Measurements from ENCODE around the gene FN3KRP.

The FN3KRP gene

DNA sequence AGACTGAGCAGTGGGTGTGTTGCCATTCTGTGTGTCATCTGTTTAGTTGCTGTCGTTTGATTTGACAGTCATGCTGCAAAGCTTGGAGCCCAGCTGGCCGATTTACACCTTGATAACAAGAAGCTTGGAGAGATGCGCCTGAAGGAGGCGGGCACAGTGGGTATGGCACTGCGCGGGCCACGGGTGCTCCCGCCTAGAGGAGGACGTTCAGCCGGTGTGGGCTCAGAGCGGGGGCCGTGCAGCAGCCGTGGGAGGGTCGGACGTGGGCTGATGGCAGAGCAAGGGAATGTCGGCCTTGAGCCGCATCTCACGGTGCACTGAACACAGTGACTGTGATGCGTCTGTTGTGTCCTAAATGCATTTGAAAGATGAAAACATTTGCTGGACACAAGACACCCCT, 3.7 kb downstream of the FN3KRP start:
- Histone ChIP-seq H3K4me3 (ENCODE audit: low read depth in 1 of 2, low read length in 1 of 2) (no peak overlapping the region), H3K4me1 (ENCODE audit: control insufficient read depth in 1 of 2, insufficient read depth in 1 of 2, low read depth in 1 of 2, low read length in 1 of 2) (peaks cover 19 to 23% of the 10 kb centered on the region in 2 experiments), H3K27ac (no peak overlapping the region), H3K27me3 (peaks cover 9% of the 10 kb centered on the region), H3K36me3 (peaks cover 20% of the 10 kb centered on the region), H3K9me3 (no peaks in the 10 kb centered on the region)
- TF ChIP-seq, protein P1, sequence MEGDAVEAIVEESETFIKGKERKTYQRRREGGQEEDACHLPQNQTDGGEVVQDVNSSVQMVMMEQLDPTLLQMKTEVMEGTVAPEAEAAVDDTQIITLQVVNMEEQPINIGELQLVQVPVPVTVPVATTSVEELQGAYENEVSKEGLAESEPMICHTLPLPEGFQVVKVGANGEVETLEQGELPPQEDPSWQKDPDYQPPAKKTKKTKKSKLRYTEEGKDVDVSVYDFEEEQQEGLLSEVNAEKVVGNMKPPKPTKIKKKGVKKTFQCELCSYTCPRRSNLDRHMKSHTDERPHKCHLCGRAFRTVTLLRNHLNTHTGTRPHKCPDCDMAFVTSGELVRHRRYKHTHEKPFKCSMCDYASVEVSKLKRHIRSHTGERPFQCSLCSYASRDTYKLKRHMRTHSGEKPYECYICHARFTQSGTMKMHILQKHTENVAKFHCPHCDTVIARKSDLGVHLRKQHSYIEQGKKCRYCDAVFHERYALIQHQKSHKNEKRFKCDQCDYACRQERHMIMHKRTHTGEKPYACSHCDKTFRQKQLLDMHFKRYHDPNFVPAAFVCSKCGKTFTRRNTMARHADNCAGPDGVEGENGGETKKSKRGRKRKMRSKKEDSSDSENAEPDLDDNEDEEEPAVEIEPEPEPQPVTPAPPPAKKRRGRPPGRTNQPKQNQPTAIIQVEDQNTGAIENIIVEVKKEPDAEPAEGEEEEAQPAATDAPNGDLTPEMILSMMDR (IDR thresholded peaks at IDR 0.05), result no peak

DNA sequence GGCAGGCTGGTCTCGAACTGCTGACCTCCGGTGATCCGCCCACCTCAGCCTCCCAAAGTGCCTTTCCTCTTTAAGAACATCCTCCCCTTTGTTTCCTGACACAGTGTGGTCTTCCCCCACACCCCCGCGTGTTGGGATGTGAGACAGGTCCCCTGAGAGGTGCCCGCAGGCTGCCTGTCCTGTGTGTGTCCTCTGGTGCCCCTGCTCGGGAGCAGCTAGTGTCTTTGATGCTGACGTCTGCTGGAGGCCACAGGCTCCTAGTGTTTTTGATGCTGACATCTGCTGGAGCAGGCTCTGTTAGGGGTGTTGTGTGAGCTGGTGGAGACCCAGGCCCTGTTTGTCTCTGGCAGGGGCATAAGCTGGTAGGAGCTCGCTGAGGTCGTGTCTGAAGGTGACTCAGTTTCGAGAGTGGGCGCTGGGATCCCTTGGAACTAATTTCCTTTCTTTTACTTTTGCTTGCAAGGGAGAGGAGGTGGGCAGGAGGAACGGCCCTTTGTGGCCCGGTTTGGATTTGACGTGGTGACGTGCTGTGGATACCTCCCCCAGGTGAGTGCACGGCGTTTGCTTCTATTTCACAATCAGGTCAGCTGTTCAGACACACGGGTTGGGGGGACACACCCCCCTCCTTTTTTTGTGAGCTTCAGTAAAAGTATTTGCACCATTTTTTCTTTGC, 6.0 kb downstream of the FN3KRP start:
- Histone ChIP-seq H3K27me3 (no peaks in the 10 kb centered on the region), H3K4me1 (ENCODE audit: control insufficient read depth in 1 of 2, insufficient read depth in 1 of 2, low read depth in 1 of 2, low read length in 1 of 2) (peaks cover 6 to 7% of the 10 kb centered on the region in 2 experiments), H3K4me3 (ENCODE audit: low read depth in 1 of 2, low read length in 1 of 2) (no peak overlapping the region), H3K9me3 (no peaks in the 10 kb centered on the region), H3K36me3 (peaks cover 40% of the 10 kb centered on the region), H3K27ac (no peak overlapping the region)
- TF ChIP-seq, protein P1 (IDR thresholded peaks at IDR 0.05), result no peak

DNA sequence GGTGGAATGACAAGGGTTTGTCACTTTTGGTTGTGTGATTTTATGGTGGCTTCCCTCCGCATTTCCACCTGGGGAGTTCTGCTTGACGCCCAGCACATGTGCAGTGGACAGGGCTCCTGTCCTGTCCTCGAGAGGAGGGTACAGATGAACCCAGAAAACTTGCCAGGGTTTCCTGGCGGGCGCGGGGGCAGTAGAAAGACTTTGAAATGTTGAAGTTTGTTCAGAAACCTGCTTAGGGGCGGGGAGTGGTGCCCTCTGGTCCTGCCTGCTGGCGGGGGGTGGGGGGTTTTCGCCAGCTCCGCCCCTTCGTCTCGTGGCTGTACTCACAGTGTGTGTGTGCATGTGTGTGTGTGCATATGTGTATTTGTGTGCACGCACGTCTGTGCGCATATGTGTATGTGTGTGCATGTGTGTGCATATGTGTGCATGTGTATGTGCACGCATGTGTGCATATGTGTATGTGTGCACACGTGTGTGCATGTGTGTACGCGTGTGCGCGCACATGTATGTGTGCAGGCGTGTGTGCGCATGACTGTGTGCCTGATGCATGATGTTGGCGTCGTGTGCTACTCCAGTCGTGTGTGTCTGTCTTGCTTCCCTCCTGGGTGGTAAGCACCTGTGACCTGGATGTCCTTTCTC, 6.8 kb downstream of the FN3KRP start:
- H3K9me3 ChIP-seq, result no peaks in the 10 kb centered on the region

DNA sequence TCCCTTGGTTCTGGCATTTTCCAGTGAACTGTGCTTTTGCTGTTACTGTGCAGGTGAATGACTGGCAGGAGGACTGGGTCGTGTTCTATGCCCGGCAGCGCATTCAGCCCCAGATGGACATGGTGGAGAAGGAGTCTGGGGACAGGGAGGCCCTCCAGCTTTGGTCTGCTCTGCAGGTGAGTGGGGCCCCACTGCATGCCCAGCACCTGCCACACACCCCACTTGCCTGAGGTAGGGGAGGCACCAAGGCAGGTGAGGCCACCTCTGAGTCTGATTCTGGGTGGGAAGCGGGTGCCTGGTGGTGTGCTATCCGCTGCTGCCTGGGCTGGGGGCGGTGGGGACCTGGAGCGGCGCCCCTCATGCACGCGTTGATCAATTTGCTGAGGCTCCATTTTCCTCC, 9.9 kb downstream of the FN3KRP start:
- H3K9me3 ChIP-seq, result no peaks in the 10 kb centered on the region
- H3K36me3 ChIP-seq, result peaks cover 36% of the 10 kb centered on the region
- no peaks in the 10 kb centered on the region for H3K4me1 ChIP-seq (ENCODE audit: control insufficient read depth in 1 of 2, insufficient read depth in 1 of 2, low read depth in 1 of 2, low read length in 1 of 2)
- no peak overlapping the region for H3K27ac ChIP-seq
- TF ChIP-seq, protein P1 (IDR thresholded peaks at IDR 0.05), result no peak
- no peaks in the 10 kb centered on the region for H3K27me3 ChIP-seq
- H3K4me3 ChIP-seq (ENCODE audit: low read depth in 1 of 2, low read length in 1 of 2), result no peak overlapping the region

More for the DNA sequence above, 6.8 kb downstream of the FN3KRP start:
- peaks cover 42% of the 10 kb centered on the region for H3K36me3 ChIP-seq
- H3K27me3 ChIP-seq, result no peaks in the 10 kb centered on the region
- no peaks in the 10 kb centered on the region for H3K4me1 ChIP-seq (ENCODE audit: control insufficient read depth in 1 of 2, insufficient read depth in 1 of 2, low read depth in 1 of 2, low read length in 1 of 2)
- H3K4me3 ChIP-seq (ENCODE audit: low read depth in 1 of 2, low read length in 1 of 2), result no peak overlapping the region
- TF ChIP-seq, protein P1 (IDR thresholded peaks at IDR 0.05), result no peak
- no peak overlapping the region for H3K27ac ChIP-seq

DNA sequence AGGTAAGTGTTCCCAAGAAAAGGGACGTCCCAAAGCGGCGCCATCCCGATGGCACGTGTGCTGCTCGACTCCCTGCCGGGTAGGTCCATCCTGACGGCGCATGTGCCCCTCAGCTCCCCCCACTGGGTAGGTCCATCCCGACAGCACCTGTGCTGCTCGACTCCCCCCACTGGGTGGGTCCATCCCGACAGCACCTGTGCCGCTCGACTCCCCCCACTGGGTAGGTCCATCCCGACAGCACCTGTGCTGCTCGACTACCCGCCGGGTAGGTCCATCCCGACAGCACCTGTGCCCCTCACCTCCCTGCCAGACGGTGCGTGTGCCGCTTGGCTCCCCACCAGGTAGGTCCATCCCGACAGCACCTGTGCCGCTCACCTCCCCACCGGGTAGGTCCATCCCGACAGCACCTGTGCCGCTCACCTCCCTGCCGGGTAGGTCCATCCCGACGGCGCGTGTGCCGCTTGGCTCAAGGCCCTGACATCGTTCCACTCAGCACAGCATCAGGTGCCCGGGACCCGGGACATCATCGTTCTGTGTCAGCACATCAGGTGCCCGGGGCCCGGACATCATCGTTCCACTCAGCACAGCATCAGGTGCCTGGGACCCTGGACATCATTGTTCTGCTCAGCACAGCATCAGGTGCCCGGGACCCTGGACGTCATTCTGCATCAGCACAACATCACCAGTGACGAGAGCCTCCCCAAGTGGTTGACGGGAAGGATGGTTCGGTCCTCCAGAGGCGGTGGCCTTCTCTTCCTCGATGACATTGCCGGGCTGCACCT, 13.2 kb downstream of the FN3KRP start:
- Histone ChIP-seq H3K27ac (no peak overlapping the region), H3K4me1 (ENCODE audit: control insufficient read depth in 1 of 2, insufficient read depth in 1 of 2, low read depth in 1 of 2, low read length in 1 of 2) (no peaks in the 10 kb centered on the region), H3K9me3 (no peaks in the 10 kb centered on the region), H3K36me3 (peaks cover 38% of the 10 kb centered on the region), H3K27me3 (peaks cover 8% of the 10 kb centered on the region), H3K4me3 (ENCODE audit: low read depth in 1 of 2, low read length in 1 of 2) (no peak overlapping the region)
- TF ChIP-seq, protein P1 (IDR thresholded peaks at IDR 0.05), result no peak

Measured in neutrophil (primary cell).